GM13976 (cell line): ENCODE measurements around the gene FBXO48.

ENCODE experiments used
- DNase-seq: peaks from one replicate; pipeline ENCODE4 v3.0.0; 2012; ENCODE audit warnings: low spot score
- CTCF ChIP-seq: IDR thresholded peaks from 2 replicates; pipeline ENCODE4 v1.5.1; 2012; ENCODE audit warnings: borderline replicate concordance, mild to moderate bottlenecking; ENCODE audit not compliant: insufficient read depth; ENCODE audit errors: extremely low read depth, missing control alignments, control extremely low read depth
- in situ Hi-C: fragments of 300-500 bp; cut with MboI; formaldehyde crosslinking; loops from one replicate; pipeline ENCODE4 v1.12.0; 2022; ENCODE audit warnings: low sequenced_read_pairs, mixed read lengths, inconsistent platforms; ENCODE audit not compliant: unreplicated experiment

Gene FBXO48

GRCh38 chr2:68416081-68416675 is 50.9 kb downstream of the FBXO48 start:
- in situ Hi-C loops = no loop called here
- no peak for TF ChIP-seq CTCF
- no peak for DNase-seq

GRCh38 chr2:68415521-68415920 is 51.6 kb downstream of the FBXO48 start:
- in situ Hi-C loops = no loop called here
- no peak for DNase-seq

GRCh38 chr2:68414876-68415275 is 52.2 kb downstream of the FBXO48 start:
- no peak for DNase-seq
- no peak for TF ChIP-seq CTCF
- in situ Hi-C loops = no loop called here

More at GRCh38 chr2:68415521-68415920, 51.6 kb downstream of the FBXO48 start:
- no peak for TF ChIP-seq CTCF

- in situ Hi-C loops = no loop called here
- no peak for TF ChIP-seq CTCF
- DNase-seq = no peak
Observed at GRCh38 chr2:68414452-68414851, 52.6 kb downstream of the FBXO48 start.

- DNase-seq = no peak
- TF ChIP-seq CTCF = no peak
- in situ Hi-C loops = no loop called here
Observed at GRCh38 chr2:68413466-68413865, 53.6 kb downstream of the FBXO48 start.

GRCh38 chr2:68412127-68412819 is 54.8 kb downstream of the FBXO48 start:
- in situ Hi-C loops = no loop called here
- DNase-seq = no peak
- no peak for TF ChIP-seq CTCF
